Activated CD4-positive, alpha-beta T cell treated with anti-CD3 and anti-CD28 coated beads for 36 hours (primary cell): ENCODE data around the gene TCF19. TPM values are rescaled to one million over a fixed set of nuclear protein-coding genes. Genes with fewer than 3 reads are reported as not detected.
A peak's percentile ranks its signal among the peaks of the same experiment; 100 is the strongest.

ENCODE experiments used
- ATAC-seq: fragments of 200-7000 bp; cut with Tn5 transposase; one replicate; pipeline ENCODE4 v1.10.0; 2021; ENCODE audit warnings: mild to moderate bottlenecking, moderate library complexity
- CTCF ChIA-PET: fragments of 350-600 bp; sonication (Branson Sonifier 250); formaldehyde crosslinking; loops from one replicate; lab custom pipeline; 2021; ENCODE audit warnings: antibody characterized with exemption; lab: Charles Lee
- POLR2A ChIA-PET: fragments of 350-600 bp; sonication (Branson Sonifier 250); formaldehyde crosslinking; loops from one replicate; lab custom pipeline; 2021; ENCODE audit warnings: antibody characterized with exemption, inconsistent platforms; lab: Charles Lee
- DNase-seq: peaks from one replicate; pipeline ENCODE4 v3.0.0-alpha.2; 2020
- H3K27ac Mint-ChIP-seq: one replicate; pipeline ENCODE4 v1.8.0; 2021; ENCODE audit warnings: mixed read lengths
- H3K27me3 Mint-ChIP-seq: one replicate; pipeline ENCODE4 v1.8.0; 2021; ENCODE audit warnings: mixed read lengths
- H3K36me3 Mint-ChIP-seq: one replicate; pipeline ENCODE4 v1.8.0; 2021; ENCODE audit warnings: low read depth, mixed read lengths
- H3K4me1 Mint-ChIP-seq: one replicate; pipeline ENCODE4 v1.8.0; 2021; ENCODE audit warnings: mixed read lengths
- H3K4me3 Mint-ChIP-seq: one replicate; pipeline ENCODE4 v1.8.0; 2021; ENCODE audit warnings: mild to moderate bottlenecking, moderate library complexity, mixed read lengths
- H3K9me3 Mint-ChIP-seq: one replicate; pipeline ENCODE4 v1.8.0; 2021; ENCODE audit warnings: low read depth, mixed read lengths
- intact Hi-C, 2 experiments: fragments of 100-400 bp; cut with DNase I in 1 of 2; cut with micrococcal nuclease in 1 of 2; formaldehyde crosslinking; loops; one replicate each; pipeline versions ENCODE4 v1.14.2 to v1.15.1; 2022 to 2024; cut with DNase I, micrococcal nuclease
- total RNA-seq, 2 experiments: library from RNA; stranded (reverse); gene quantifications; one replicate each; pipeline ENCODE4 v1.2.3, GENCODE V29; 2021

TCF19 gene
- total RNA-seq, 2 experiments from 2014 or later = 82.6 to 88.0 TPM

DNA sequence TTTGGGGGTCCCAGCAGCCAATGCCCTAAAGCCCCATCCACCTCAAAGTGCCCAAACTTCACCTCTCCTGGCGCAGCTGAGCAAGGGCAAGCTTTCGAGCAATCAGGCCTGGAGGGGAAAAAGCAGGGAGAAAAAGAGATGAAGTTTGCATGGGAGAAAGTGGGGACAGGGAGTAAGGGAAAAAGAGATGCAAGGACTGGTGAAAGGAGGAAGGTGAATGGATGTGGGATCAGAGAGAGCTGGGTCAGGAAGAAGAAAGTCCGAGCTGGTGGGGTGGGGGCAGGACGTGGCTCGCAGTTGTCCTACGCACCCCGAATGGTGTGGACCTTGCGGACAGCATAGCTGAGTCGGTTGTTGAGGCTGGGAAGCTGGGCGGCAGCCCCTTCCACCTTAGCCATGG, 13.0 kb upstream of the TCF19 start:
- DNase-seq (no peak), ATAC-seq (no peak)
- POLR2A ChIA-PET = interaction anchor here (1.0 kb wide), 1 partner anchor 53 kb away, joined by 4 read pairs; no protein-coding TSS in a partner anchor
- CTCF ChIA-PET = interaction anchor here (0.6 to 2.9 kb wide), 6 partner anchors 8 to 221 kb away, joined by 3 to 15 read pairs (median 4); no protein-coding TSS in a partner anchor
- no peaks in the 10 kb centered on the region for H3K4me1 Mint-ChIP-seq
- H3K27ac Mint-ChIP-seq = no peak overlapping the region
- intact Hi-C loops = no loop called here
- H3K27me3 Mint-ChIP-seq = no peaks in the 10 kb centered on the region
- no peaks in the 10 kb centered on the region for H3K9me3 Mint-ChIP-seq
- H3K4me3 Mint-ChIP-seq = no peak overlapping the region
- peaks cover 18% of the 10 kb centered on the region for H3K36me3 Mint-ChIP-seq

DNA sequence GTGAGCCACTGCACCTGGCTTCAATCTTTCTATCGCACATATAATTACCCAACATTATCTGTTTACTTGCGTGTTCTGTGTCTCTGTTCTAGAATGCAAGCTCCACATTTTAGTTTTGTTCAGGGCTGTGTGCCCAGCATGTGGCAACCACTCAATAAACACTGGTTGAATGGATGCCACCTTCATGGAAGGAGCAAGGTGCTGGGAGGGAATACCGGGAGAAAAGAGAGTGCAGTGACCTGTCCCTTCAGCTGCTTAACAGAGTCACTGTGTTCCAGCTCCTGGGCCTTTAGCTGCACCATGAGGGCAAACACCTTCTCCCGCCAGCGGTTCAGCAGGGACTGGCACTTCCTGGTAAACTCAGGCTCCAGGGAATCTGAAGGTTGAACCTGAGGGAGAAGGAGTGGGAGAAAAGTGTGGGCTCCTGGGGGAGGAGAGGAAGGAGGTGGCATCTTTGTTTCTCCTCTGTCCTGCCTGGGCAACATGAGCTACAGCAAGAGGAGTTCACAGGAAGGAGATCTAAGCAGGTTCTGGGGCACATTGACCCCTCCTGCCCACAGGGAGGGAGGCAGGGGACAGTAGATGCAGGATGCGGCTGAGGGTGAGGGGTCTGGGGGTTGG, 8.5 kb upstream of the TCF19 start:
- ATAC-seq (no peak), DNase-seq (no peak)
- intact Hi-C loops = loop anchor here in 1 of 2 experiments (10.0 kb wide), 1 partner anchor 435 kb away; the partner anchor contains the start of gene MDC1
- ChIA-PET POLR2A (no interaction called here), CTCF (interaction anchor here (0.6 to 1.1 kb wide), 3 partner anchors 11 to 1390 kb away, joined by 3 read pairs; no protein-coding TSS in a partner anchor)
- Mint-ChIP-seq H3K36me3 (peaks cover 17% of the 10 kb centered on the region), H3K4me3 (no peak overlapping the region), H3K4me1 (no peaks in the 10 kb centered on the region), H3K27me3 (no peaks in the 10 kb centered on the region), H3K27ac (no peak overlapping the region), H3K9me3 (no peaks in the 10 kb centered on the region)

DNA sequence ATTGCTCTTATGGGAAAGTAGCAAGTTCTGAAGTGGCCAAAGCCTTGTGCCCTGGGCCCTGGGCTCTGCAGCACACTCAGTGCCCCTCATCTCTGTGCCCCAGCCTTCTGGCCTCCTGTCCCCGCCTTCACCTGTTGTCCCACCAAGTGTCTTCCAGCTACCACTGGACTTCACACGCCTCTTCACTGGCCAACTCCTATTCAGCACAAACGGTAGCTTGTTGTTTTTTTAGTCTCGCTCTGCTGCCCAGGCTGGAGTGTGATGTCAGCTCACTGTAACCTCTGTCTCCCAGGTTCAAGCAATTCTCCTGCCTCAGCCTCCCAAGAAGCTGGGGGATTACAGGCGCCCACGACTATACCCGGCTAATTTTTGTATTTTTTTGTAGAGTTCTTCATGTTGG, 5.6 kb upstream of the TCF19 start:
- CTCF ChIA-PET = interaction anchor here (0.7 to 1.8 kb wide), 4 partner anchors 14 to 571 kb away, joined by 3 to 5 read pairs (median 4); partner anchors contain the start of gene PSORS1C2
- Mint-ChIP-seq H3K4me3 (no peak overlapping the region), H3K36me3 (peaks cover 14% of the 10 kb centered on the region), H3K27me3 (no peaks in the 10 kb centered on the region), H3K4me1 (peaks cover 7% of the 10 kb centered on the region), H3K9me3 (no peaks in the 10 kb centered on the region), H3K27ac (no peak overlapping the region)
- POLR2A ChIA-PET = no interaction called here
- DNase-seq = no peak
- no peak for ATAC-seq
- intact Hi-C loops = loop anchor here in 1 of 2 experiments (10.0 kb wide), 1 partner anchor 438 kb away; the partner anchor contains the start of gene MDC1

DNA sequence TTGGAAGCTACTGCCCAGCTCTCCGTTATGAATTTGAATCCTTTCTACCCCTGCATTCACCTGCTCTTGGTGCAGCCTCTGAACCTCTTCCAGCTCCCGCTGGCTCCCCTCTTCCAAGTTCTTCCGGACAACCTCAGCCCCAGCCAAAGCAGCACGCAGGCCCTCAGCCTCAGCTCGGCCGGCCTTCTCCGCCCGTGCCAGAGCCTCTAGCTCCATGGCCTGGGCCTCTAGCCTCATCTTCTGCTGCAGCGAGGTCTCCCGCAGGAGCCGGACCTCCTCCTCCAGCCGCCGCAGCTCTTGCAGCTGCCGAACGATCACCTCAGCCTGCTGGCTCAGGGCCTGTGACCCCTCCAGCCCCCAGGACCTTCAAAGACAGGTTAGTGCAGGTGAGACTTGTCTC, 4.0 kb upstream of the TCF19 start:
- ChIA-PET POLR2A (no interaction called here), CTCF (interaction anchor here (0.7 to 1.0 kb wide), 4 partner anchors 11 to 227 kb away, joined by 3 to 4 read pairs (median 3); no protein-coding TSS in a partner anchor)
- peaks cover 25% of the 10 kb centered on the region for H3K36me3 Mint-ChIP-seq
- intact Hi-C loops = loop anchor here in 1 of 2 experiments (10.0 kb wide), 1 partner anchor 440 kb away; the partner anchor contains the start of gene MDC1
- H3K27me3 Mint-ChIP-seq = no peaks in the 10 kb centered on the region
- H3K9me3 Mint-ChIP-seq = no peaks in the 10 kb centered on the region
- DNase-seq (no peak), ATAC-seq (no peak)
- no peak overlapping the region for H3K27ac Mint-ChIP-seq
- peaks cover 11% of the 10 kb centered on the region for H3K4me1 Mint-ChIP-seq
- H3K4me3 Mint-ChIP-seq = no peak overlapping the region

DNA sequence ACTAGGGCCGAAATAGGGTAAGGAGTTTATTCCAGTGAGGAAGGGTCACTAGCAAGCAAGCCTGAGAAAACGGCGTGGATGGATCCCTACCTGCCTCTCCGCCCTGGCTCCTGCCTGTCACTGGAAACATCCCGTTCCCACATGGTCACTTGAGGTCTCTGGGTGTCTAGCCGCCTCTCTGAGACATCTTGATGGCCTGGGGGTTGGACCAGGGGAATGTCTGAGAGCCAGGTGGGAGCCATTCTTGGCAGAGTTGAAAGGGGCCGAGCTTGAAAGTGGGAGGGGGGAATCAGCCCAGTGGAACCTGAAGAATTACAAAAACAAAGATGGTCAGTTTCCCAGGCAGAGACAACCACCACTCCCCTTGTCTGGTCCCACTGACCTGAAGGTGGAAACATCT, 1.7 kb upstream of the TCF19 start:
- CTCF ChIA-PET = interaction anchor here (1.4 kb wide), 1 partner anchor 27 kb away, joined by 4 read pairs; no protein-coding TSS in a partner anchor

DNA sequence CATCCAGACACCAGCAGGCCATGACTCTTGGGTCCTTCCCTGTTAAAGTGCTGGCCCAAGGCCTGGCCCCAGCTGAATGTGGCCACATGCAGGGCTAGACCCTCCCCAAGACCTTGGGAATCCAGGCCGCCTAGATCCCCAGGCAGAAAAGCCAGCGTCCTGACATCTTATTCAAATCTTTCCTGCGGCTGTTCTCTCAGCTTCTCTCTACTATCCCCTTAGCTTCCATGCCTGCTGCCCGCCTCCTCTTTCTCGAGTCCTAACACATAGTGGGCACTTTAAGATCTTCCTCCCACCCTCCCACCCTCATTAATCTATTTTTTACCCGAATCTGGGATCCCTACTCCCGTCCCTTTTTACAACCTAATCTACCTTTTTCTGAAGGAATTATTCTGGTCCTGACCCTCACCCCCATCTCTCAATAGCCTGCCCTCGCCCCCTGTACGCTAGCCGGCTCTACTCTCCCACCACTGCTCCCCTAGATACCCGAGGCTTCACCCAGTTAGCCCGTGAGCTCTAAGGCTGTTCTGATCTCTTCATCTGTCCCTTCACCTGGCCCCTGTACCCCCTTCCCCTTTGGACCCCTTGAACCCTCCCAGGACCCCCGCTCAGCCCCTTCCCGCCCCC, 763 bp upstream of the TCF19 start, which contains the start of gene CCHCR1:
Gene CCHCR1, minus strand, starts transcription at position 290 of the 627 bp plus-strand sequence. Its CDS starts 202 bp downstream, at position 88.
- intact Hi-C loops = loop anchor here (1.0 to 10.0 kb wide), 16 partner anchors 20 to 830 kb away; partner anchors contain the start of genes ABCF1 (in 1 of the 2), C6orf136 (in 1 of the 2), HLA-B (in 1 of the 2) and HLA-C (in 1 of the 2)
- H3K27me3 Mint-ChIP-seq = no peaks in the 10 kb centered on the region
- H3K9me3 Mint-ChIP-seq = no peaks in the 10 kb centered on the region
- ChIA-PET CTCF (interaction anchor here (0.5 to 1.5 kb wide), 12 partner anchors 12 to 706 kb away, joined by 3 to 8 read pairs (median 4); partner anchors contain the start of gene LSM2), POLR2A (interaction anchor here (0.7 to 1.3 kb wide), 3 partner anchors 40 to 209 kb away, joined by 3 to 7 read pairs (median 3); no protein-coding TSS in a partner anchor)
- peaks cover 34% of the 10 kb centered on the region for H3K4me1 Mint-ChIP-seq
- H3K27ac Mint-ChIP-seq = peak within 1 kb of the TSS; percentile 89
- ATAC-seq (peak; percentile 23), DNase-seq (no peak)
- H3K4me3 Mint-ChIP-seq = peak within 1 kb of the TSS; percentile 97
- H3K36me3 Mint-ChIP-seq = peaks cover 45% of the 10 kb centered on the region

More for the DNA sequence above, 1.7 kb upstream of the TCF19 start:
- intact Hi-C loops = loop anchor here in 1 of 2 experiments (5.0 to 10.0 kb wide), 2 partner anchors 442 to 829 kb away; partner anchors contain the start of genes MDC1 and TRIM39
- ATAC-seq (no peak), DNase-seq (no peak)
- Mint-ChIP-seq H3K9me3 (no peaks in the 10 kb centered on the region), H3K4me3 (peak overlapping the region; percentile 97), H3K4me1 (peaks cover 27% of the 10 kb centered on the region), H3K36me3 (peaks cover 37% of the 10 kb centered on the region), H3K27me3 (no peaks in the 10 kb centered on the region), H3K27ac (no peak overlapping the region)
- POLR2A ChIA-PET = no interaction called here

DNA sequence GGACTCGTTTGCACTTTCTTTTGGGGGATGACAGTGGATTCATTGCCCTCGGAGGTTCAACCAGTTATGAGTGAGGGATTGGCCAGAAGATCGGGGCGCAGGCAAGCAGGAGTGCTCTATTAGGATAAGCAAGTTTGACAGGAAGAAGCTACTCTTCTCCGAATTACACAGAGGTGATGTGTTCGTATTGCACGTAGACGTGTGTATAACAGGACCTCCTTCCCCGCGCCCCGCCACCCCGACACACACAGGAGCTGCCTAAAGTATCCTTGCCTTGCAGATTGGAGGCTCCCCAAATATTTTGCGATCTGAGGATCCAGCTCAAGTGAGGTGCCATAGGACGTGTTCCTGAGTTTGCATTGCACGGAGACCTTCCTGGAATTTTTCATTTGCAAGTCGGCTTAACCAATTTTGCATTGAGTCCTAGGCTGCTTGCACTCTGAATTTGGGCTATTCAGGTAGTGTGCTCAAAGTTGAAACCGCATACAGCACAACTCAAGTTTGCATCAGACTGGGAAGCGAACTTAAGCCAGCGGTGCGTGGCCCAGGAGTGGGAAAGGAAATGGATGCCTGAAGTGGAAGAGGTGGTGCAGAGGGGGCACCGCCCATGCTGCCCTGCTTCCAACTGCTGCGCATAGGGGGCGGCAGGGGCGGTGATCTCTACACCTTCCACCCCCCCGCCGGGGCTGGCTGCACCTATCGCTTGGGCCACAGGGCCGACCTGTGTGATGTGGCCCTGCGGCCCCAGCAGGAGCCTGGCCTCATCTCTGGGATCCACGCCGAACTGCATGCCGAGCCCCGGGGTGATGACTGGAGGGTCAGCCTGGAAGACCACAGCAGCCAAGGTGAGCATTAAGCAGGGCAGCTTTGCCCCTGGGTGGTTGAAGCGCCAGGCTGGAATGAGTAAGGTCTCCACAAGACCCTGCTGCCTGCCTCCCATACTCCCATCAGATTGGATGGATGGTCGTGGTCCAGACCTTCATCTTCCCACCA, 770 bp downstream of the TCF19 start:
- ChIA-PET POLR2A (interaction anchor here (0.8 to 1.3 kb wide), 2 partner anchors 12 to 207 kb away, joined by 3 read pairs; no protein-coding TSS in a partner anchor), CTCF (interaction anchor here (0.5 to 1.5 kb wide), 13 partner anchors 10 to 456 kb away, joined by 3 to 8 read pairs (median 3); no protein-coding TSS in a partner anchor)
- peaks cover 47% of the 10 kb centered on the region for H3K36me3 Mint-ChIP-seq
- H3K27me3 Mint-ChIP-seq = no peaks in the 10 kb centered on the region
- peak overlapping the region; percentile 97 for H3K4me3 Mint-ChIP-seq
- DNase-seq (peak; percentile 58), ATAC-seq (peak; percentile 28)
- peaks cover 44% of the 10 kb centered on the region for H3K4me1 Mint-ChIP-seq
- intact Hi-C loops = loop anchor here (1.0 to 10.0 kb wide), 16 partner anchors 21 to 832 kb away; partner anchors contain the start of genes ABCF1 (in 1 of the 2), C6orf136 (in 1 of the 2), HLA-B (in 1 of the 2) and HLA-C (in 1 of the 2)
- peak overlapping the region; percentile 89 for H3K27ac Mint-ChIP-seq
- no peaks in the 10 kb centered on the region for H3K9me3 Mint-ChIP-seq

DNA sequence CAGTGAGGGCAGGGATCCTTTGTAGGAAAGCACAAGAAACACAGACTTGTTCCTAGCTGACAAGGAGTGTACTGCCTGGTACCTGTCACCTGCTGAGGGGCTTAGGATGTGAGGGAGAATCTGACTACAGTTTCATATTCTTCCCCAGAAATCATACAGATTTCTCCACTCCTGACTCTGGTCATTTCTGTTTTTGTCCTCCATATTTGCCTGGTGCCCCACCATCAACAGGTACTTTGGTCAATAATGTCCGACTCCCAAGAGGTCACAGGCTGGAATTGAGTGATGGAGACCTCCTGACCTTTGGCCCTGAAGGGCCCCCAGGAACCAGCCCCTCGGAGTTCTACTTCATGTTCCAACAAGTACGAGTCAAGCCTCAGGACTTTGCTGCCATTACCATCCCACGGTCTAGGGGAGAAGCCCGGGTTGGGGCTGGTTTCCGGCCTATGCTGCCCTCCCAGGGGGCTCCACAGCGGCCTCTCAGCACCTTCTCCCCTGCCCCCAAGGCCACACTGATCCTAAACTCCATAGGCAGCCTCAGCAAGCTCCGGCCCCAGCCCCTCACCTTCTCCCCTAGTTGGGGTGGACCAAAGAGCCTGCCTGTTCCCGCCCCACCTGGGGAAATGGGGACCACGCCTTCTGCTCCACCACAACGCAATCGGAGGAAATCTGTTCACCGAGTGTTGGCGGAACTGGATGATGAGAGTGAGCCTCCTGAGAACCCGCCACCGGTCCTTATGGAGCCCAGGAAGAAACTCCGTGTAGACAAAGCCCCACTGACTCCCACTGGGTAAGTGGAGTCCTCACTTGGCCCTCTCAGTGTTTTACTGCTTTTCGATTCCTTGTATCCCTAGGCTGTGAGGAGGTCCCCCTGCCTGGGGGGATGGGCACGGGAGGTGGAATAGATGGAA, 3.1 kb downstream of the TCF19 start:
- intact Hi-C loops = no loop called here
- no peak overlapping the region for H3K27ac Mint-ChIP-seq
- CTCF ChIA-PET = interaction anchor here (0.5 to 1.1 kb wide), 3 partner anchors 11 to 36 kb away, joined by 3 read pairs; partner anchors contain the start of gene PSORS1C2
- POLR2A ChIA-PET = no interaction called here
- H3K4me3 Mint-ChIP-seq = no peak overlapping the region
- no peaks in the 10 kb centered on the region for H3K9me3 Mint-ChIP-seq
- H3K27me3 Mint-ChIP-seq = no peaks in the 10 kb centered on the region
- peaks cover 59% of the 10 kb centered on the region for H3K4me1 Mint-ChIP-seq
- no peak for ATAC-seq
- no peak for DNase-seq
- peaks cover 38% of the 10 kb centered on the region for H3K36me3 Mint-ChIP-seq

DNA sequence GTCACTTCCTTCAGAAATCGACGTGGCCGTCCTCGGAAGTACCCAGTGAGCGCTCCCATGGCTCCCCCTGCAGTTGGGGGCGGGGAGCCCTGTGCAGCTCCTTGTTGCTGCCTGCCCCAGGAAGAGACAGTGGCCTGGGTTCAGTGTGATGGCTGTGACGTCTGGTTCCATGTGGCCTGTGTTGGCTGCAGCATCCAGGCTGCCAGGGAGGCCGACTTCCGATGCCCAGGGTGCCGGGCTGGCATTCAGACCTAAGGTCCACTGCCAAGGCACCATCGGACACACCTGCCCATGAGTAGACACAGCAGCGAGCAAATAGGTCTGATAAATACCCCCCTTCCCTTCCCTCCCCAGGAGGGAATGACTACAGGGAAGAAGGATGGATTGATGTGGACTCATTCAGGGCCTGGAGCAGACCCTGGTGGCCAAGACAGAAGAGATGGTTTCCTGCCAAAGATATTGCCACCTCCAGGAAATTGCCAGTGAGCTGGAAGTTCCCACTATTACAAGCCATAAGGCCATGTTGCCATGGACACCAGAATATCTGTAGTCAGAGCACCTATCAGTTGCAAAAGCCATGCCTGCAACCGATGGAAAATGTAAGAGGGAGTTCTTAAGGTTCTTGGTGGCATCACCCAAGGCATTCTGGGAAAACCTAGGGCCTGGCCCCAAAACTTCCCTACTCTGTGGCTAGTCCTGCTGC, 4.2 kb downstream of the TCF19 start:
- intact Hi-C loops = no loop called here
- H3K9me3 Mint-ChIP-seq = no peaks in the 10 kb centered on the region
- no peak overlapping the region for H3K27ac Mint-ChIP-seq
- H3K4me3 Mint-ChIP-seq = no peak overlapping the region
- peaks cover 52% of the 10 kb centered on the region for H3K4me1 Mint-ChIP-seq
- DNase-seq (no peak), ATAC-seq (no peak)
- no peaks in the 10 kb centered on the region for H3K27me3 Mint-ChIP-seq
- ChIA-PET CTCF (no interaction called here), POLR2A (no interaction called here)
- peaks cover 38% of the 10 kb centered on the region for H3K36me3 Mint-ChIP-seq
